Skin epidermis (tissue), 12 donors: ENCODE data around the gene WNT6.

Source experiments
- H3K27ac ChIP-seq, 21 experiments: fragments of 200-600 bp; sonication (generic) in 11 of 21; one replicate each; pipeline ENCODE4 v1.5.0; 2020; ENCODE audit warnings: mild to moderate bottlenecking in 3 of 21, inconsistent platforms in 2 of 21, moderate library complexity in 2 of 21
- H3K4me3 ChIP-seq, 7 experiments: fragments of 200-600 bp; sonication (generic) in 2 of 7; one replicate each; pipeline ENCODE4 v1.5.0; 2020; ENCODE audit warnings: inconsistent platforms in 2 of 7, mild to moderate bottlenecking in 2 of 7, moderate library complexity in 1 of 7

WNT6 gene

DNA sequence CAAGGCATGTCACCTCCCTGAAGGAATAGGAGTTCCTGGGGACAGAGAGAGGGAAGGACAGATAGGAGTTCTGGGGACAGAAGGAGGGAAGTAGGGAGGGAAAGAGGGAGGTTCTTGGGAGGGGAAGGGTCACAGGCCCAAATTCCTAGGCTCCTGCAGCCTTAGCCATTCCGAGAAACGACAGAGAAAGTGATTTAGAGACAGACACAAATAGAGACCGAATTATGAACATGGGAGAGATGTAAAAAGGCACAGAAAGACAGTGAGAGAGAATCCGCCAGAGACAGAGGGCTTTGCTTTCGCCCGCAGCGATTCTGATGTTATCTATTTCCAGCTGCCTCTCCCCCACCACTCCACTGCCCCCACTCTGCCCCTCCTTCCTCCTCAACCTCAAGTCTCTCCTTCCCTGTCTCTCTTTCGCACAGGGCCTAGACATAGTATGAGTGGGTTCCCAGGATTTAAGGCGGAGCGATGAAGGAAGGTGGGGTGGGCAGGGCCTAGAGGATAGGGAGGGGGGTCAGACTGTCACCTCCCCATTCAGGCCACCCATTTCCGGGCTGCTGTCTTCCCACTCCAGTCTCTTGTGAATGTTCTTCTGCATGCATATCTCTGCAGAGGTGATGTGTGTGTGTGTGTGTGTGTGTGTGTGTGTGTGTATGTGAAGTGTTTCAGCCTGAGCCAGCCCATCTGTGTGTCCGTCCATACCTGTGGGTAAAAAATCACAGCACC, 3.3 kb upstream of the WNT6 start:
- H3K27ac ChIP-seq, result no peak overlapping the region
- no peak overlapping the region for H3K4me3 ChIP-seq

DNA sequence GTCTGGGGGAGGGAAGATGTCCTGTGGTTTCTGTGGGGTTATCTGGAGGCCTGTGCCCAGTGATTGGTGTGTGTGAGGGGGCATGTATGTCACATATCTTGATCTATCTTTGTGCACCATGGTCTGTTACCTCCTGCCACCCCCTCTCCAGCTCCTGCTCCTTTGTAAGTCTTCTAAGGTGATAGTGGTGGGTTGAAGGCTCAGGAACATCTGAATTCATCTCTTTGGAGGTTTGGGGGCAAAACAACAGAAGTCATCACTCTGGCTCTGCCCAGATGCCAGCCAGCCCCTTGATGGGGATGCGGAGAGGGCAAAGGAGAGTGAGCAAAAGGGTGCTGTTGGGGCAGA, 2.7 kb upstream of the WNT6 start:
- Histone ChIP-seq H3K4me3 (no peak overlapping the region), H3K27ac (no peak overlapping the region)

DNA sequence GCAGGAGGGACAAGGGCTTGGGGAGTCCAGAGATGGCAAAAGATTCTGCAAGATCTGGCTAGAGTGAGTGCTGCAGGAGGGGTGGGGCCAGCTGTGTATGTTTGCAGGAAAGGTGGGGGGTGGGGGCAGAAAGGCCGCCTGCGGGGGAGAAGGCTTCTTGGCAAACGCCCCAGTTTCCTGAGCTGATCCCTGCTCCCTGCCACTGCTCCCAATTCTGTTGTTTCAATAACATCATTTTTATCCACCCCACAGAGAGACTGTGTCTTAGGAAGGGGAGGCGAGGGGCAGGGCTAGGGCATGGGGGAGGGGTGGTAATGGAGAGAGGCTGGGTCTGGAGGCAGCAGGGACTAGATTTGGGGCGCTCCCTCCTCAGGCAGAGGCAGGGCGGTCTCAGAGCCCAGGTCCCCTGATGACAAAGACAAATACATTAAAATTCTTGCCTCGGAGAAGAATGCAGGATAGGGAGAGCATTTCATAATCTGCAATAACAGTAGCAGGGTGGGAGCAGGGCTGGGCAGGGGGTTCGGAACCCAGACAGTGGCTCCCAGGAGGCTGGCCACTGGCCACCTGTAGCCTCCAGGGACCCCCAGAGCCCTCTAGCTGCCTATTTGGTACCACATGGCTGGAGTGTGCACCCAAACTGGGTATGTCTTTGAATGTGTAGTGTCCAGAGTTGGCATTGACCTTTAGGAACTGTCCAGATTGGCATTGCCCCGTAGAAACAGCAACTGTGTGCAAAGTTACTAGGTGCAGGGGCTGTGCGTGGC, 2.1 kb upstream of the WNT6 start:
- H3K27ac ChIP-seq, result no peak overlapping the region
- no peak overlapping the region for H3K4me3 ChIP-seq

DNA sequence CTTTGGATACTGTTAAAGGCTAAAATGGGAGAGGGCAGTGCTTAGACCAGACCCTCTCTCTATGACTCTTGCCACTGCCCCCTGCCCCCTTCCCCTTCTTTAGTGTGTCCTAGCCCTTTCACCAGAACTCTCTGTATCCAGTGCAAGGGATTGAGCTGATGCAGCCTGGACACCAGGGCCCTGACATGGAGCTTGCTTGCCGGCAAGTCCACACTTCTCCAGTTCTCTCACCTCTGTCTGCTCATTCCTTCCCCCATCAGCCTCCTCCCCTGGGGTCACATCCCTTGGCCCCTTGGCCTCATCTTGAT, 1.5 kb upstream of the WNT6 start:
- Histone ChIP-seq H3K27ac (no peak overlapping the region), H3K4me3 (no peak overlapping the region)

DNA sequence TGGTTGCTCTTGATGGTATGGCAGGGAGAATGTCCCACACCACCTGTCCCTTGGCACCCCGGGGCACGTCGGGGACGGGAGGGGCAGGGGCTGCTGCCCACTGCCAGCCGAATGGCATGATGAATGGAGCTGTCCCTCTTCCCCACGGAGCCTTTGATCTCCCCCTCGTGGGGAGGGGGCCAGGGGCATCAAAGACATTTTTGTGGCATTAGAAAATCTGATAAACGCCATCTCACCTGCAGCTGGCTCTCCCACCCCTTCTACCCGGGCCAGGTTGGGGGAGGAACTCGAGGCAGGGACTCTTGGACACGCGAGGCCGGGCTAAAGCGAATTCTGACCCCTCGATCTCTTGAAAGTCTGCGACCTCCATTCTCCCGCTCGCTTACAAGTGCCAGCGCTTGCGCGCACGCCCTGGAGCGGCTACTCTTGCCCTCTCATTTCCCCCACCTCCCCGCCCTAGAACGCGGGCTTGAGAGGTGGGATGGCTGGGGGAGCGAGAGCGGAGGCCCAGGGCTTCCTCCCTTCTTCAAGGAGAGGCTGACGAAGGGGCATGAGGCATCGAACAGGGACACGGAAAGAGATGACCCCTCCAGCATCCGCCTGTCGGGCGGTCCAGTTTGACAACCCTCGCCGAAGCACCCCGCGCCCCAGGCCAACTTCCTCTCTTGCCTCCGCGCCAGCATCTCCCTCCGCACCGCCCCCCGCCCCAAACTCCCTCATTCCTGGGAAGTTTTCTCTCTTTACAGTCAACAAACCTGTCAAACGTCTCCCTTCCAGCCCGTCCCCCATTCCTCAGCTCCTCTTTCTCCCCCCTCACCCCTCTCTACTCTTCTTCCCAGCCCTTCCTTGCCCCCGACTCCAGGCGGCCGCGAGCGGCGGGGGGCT, 692 bp upstream of the WNT6 start:
- Histone ChIP-seq H3K4me3 (peak overlapping the region; percentile 3 to 46 (median 26)), H3K27ac (peak overlapping the region in 2 of 21 experiments; percentile 51 to 70)

DNA sequence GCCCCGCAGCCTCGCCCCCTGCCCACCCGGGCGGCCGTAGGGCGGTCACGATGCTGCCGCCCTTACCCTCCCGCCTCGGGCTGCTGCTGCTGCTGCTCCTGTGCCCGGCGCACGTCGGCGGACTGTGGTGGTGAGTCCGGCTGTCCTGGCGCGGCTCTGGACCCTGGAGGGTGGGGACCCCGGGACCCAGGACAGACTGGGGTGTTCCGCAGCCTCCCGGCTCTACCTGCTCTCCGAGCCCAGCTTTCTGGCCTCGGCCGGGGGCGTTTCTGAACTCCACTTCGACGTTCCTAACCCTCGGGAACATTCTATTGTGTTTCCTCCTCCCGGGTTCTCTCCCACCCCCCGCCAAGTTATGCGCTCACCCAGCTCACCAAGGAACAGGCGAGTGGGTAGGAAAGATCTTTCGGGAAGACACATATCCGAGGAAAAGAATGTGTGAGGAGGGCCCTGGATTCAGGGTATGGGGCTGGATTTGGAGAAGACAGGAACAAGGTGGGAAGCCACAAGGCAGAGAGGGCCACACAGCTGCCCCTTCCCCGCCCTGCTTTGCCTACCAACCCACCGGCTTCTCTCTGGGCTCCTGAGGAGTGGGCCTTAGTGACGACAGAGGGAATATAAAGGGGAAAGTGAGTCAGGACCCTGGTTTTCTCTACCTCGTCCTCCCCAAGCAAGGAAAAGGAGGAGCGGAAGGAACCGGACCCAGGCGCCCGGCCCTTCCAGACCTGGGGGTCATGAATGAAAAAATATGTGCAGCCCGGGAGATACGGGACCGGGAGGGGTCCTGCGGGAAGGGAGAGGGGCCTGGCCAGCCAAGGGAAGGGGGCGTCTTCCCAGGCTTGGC, 605 bp downstream of the WNT6 start:
- Histone ChIP-seq H3K4me3 (peak overlapping the region; percentile 17 to 46 (median 26)), H3K27ac (peak overlapping the region in 3 of 21 experiments; percentile 39 to 70 (median 51))

DNA sequence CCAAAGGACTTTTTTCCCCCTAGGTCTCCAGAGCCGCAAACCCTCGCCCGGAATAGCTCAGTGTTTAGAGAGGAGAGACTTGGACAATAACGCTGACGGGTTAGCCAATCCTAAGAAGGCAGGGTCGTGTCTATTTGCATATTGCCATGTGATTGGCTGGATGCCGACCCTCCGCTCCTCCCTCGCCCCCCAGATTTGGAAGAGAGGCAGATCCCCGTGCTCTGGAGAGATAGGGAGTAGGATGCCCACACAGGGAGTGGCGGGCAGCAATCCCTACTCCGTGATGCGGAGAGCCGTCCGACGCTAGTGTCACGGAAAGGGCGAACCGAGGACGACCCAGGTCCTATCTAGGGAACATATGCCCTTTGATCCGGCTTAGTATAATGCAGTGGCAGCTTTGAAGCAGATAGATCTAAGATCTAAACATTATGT, 1.4 kb downstream of the WNT6 start:
- H3K4me3 ChIP-seq, result peak overlapping the region in 3 of 7 experiments; percentile 32 to 46 (median 41)
- H3K27ac ChIP-seq, result no peak overlapping the region

DNA sequence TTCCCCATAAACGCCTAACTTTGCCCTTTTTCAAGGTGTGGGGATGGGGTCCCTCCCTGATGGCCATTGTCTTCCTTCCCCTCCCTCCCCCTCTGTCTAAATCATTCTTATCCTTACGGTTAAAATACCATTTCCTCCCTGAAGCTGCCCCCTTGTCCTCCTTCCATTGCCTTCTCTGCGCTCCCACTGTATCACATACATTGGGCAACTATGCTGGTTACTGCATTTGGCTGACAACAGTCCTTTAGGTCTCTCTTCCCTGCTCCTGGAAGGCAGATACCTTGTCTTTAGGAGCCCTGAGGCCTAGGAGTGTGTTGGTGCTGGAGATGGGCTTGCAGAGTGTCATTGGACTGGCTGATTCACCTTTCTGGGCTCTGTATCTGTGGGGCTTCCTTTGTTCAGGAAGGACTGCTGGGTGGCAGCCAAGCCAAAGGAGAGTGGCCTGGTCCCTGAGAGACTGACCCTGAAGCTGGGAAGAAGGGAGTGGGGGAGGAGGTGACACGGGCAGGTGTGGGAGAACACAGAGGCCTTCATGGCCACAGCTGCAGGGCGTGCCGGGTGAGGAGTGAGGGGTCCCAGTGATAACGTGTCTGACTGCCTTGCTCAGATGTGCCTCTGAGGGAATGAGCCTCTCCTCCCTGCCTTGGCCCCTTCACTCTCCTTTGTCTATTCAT, 2.2 kb downstream of the WNT6 start:
- H3K27ac ChIP-seq, result no peak overlapping the region
- peak overlapping the region in 1 of 7 experiments; percentile 3 for H3K4me3 ChIP-seq

DNA sequence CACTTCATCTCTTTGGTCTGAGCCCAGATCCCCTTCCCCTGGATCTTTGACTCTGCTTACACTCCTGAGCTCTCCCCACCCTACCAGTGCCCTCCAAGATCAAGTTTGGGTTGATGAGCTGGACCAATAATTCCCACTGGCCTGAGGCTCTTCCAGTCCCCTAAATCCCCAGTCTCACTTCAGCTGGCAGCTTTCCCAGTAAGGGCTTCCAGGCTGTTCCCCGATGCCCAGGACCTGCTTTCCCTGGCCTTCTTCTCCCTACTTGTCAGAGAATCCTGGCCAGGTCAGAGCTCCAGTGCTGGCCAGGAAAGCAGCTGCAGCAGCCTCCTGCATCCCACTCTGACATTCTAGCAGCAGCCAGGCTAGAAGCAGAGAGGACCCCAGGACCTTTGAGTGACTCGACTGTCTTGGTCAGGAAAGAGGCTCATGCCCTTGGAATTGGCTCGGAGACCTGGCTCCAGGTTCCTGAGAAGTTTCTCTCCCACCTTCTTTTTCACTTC, 3.5 kb downstream of the WNT6 start:
- no peak overlapping the region for H3K27ac ChIP-seq
- H3K4me3 ChIP-seq, result no peak overlapping the region

DNA sequence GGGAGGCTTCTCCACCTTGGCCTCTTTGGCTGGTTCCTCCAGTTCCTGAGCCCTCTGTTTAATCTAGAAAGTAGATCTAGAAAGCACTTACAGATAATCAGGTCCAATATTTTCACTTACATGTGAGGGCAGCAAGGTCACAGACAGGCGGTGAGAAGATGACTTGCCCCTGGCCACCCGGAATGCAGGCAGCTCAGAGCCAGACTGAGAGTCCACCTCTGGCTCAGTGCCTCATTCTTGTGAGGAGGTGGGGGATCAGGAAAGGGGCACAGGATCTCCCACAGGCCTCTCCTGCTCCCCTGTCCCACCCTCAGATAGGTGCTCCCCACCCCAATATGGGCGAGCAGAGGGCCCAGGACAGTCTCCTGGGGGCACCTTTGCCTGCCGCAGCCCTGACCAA, 5.8 kb downstream of the WNT6 start:
- Histone ChIP-seq H3K27ac (no peak overlapping the region), H3K4me3 (no peak overlapping the region)

DNA sequence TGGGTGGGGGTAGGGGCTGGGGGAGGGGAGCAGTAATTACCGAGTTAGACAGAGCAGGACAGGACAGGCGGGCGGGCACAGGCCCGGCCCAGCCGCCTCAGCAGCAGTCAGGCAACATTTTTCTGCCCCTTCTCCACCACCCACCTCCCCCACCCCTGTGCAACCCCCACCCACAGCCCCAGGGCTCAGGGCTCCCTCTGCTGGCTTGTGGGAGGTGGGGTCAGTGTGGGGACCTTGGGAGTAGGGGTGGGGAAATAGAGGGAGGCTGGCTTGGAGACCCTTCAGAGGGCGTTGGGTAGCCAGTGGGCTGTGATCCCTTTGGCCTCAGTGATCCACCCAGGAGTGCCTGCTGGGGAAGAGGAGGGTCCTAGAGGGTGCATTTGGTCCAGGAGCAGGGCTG, 6.4 kb downstream of the WNT6 start:
- Histone ChIP-seq H3K4me3 (no peak overlapping the region), H3K27ac (no peak overlapping the region)

DNA sequence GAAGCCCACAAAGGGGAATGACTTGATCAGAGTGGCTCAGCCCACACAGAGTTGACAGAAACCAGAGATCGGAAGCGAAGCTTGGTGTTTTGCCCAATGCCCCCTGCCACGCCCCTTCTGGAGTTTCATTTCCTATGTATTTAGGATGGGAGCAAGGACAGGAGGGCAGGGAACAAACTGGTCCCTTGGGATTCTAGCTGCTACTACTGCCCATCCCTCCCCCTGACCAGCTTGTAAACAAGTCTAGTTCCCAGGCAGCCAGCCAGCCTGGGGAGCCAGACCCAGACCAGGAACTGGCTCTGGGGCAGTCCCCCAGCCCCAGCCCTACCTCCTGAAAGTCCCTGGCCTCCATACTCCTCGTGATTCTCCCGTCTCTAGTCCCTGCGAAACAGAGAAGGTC, 8.3 kb downstream of the WNT6 start:
- H3K27ac ChIP-seq, result no peak overlapping the region

DNA sequence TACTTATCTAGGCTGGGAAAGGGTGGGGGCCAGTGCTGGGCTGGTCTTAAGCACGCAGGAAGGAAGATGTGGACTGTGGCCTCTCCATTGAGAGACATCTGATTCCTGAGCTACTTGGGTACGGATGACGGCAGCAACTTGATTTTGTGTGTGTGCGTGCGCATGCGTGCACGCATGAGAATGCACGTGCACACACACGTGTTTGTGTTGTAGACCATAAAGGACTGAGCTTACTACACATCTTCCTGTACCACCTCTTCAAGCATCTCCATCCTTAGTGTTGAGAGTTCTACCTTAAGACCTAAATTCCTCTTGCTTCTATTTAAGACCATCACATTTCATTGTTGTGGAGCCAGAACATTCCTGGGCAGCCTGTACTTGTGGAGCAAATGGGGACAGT, 9.5 kb downstream of the WNT6 start:
- no peak overlapping the region for H3K27ac ChIP-seq
- H3K4me3 ChIP-seq, result no peak overlapping the region

More for the DNA sequence above, 8.3 kb downstream of the WNT6 start:
- no peak overlapping the region for H3K4me3 ChIP-seq

DNA sequence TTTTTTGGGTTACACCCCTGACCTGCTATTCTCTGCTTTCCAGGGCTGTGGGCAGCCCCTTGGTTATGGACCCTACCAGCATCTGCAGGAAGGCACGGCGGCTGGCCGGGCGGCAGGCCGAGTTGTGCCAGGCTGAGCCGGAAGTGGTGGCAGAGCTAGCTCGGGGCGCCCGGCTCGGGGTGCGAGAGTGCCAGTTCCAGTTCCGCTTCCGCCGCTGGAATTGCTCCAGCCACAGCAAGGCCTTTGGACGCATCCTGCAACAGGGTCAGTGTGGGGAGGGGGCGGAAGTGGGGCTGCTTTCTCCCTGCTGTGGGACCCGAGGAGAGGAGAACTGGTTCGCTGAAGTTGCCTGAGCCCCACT, 11.4 kb downstream of the WNT6 start:
- H3K4me3 ChIP-seq, result peak overlapping the region in 4 of 7 experiments; percentile 17 to 31 (median 21)

DNA sequence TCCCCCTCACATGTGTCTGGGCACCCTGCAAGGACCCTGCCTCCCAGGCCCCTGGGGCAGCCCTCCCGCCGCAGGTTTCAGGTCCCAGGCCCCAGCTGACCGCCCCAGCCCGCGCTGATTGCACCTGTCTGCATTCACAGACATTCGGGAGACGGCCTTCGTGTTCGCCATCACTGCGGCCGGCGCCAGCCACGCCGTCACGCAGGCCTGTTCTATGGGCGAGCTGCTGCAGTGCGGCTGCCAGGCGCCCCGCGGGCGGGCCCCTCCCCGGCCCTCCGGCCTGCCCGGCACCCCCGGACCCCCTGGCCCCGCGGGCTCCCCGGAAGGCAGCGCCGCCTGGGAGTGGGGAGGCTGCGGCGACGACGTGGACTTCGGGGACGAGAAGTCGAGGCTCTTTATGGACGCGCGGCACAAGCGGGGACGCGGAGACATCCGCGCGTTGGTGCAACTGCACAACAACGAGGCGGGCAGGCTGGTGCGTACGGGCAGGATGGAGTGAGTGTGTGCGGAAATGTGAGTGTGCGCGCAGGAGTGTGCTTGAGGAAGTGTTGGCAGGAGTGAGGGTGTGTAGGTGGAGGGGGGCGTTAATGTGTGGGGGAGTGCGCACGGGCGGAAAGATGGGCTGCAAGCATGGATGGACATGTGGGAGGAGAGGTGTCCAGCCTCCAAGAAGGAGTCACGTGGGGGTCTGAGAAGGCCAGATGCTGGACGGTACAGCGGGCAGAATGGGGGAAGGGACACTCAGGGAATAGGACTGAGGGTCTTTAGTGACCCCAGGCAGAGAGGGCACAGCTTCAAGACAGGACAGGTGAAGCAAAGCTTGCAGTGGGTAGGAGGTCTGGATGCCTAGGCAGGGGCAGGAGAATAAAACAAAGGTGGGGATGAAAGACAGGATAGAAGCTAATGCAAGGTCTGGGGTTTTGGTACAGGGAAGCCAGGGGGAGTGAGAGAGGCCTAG, 12.0 kb downstream of the WNT6 start:
- peak overlapping the region in 6 of 7 experiments; percentile 2 to 31 (median 21) for H3K4me3 ChIP-seq
- H3K27ac ChIP-seq, result peak overlapping the region in 2 of 21 experiments; percentile 7 to 61

More for the DNA sequence above, 11.4 kb downstream of the WNT6 start:
- H3K27ac ChIP-seq, result peak overlapping the region in 2 of 21 experiments; percentile 7 to 61

DNA sequence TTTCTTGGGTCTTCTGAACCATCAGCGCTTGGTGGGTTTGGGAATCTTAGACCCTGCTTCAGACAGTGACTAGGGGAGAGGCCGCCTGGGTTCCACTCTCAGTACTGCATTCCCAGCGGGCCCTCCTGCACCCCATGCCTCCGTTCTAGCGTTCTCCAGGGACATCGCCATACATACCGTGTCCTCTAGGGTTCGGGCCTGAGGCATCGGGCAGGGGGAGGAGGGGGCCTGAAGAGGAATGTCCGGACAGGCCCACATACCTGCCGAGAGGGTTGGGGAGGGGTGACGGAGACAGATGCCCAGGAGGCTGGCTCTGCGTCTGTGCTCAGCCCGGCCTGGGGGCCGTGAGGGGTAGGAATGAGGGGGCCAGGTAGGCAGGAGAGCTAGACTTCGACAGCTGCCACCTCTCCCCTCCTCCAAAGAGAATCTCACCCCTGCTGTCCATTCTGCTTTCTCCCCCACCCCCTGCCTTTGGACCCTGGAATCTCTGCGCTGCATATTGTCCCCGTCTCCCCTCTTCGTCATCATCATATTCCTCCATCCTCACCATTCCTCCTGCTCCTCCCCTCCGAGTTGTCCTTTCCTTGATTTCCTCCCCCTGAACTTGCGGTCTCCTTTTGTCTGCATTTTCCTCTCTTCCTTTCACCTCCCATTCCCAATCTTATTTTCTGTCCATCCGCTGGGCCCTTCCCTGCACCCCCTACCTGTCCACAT, 13.2 kb downstream of the WNT6 start:
- Histone ChIP-seq H3K4me3 (no peak overlapping the region), H3K27ac (no peak overlapping the region)
